Measurements from ENCODE around the gene ACTG1.

GRCh38 chr17:81486199-81486810 lies 26.3 kb downstream of the ACTG1 start:
- TF ChIP-seq CTCF (IDR thresholded peaks at IDR 0.05) (no peak), EZH2 (IDR thresholded peaks at IDR 0.05; ENCODE audit: borderline replicate concordance, insufficient read depth, low read depth, low read length, poor library complexity, severe bottlenecking) (no peak)

All from B cell (primary cell).